Measurements from ENCODE around the gene LYRM1. TPM values are rescaled to one million over a fixed set of nuclear protein-coding genes. Genes with fewer than 3 reads are reported as not detected.
A peak's percentile ranks its signal among the peaks of the same experiment; 100 is the strongest.

LYRM1 gene
- total and polyA plus RNA-seq, 2 experiments from 2014 or later, result 57.3 to 60.0 TPM

DNA sequence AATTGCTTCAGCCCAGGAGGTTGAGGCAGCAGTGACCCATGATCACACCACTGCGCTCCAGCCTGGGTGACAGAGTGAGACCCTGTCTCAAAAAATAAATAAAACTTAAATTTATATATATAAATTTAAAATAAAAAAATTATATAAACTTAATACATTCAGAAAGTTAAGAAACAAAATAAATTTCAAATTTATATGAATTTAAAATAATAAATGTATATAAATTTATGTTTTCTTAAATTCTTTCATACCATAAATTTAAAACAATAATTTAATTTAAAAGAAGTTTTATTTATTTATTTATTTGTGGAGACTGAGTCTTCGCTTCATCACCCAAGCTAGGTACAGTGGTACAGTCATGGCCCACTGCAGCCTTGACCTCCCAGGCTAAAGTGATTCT is 20.2 kb downstream of the LYRM1 start:
- 100% methylated on average over 2 of the region's 2 CpGs for WGBS (ENCODE audit: low lambda C conversion rate, missing lambda C conversion rate)
- no peak for TF ChIP-seq EZH2phosphoT487 (IDR thresholded peaks at IDR 0.05; ENCODE audit: low read depth, severe bottlenecking, unreplicated experiment)
- TF ChIP-seq EZH2 (IDR thresholded peaks at IDR 0.05; ENCODE audit: borderline replicate concordance), result no peak
- no peak for TF ChIP-seq CTCF (IDR thresholded peaks at IDR 0.05; ENCODE audit: poor library complexity)

DNA sequence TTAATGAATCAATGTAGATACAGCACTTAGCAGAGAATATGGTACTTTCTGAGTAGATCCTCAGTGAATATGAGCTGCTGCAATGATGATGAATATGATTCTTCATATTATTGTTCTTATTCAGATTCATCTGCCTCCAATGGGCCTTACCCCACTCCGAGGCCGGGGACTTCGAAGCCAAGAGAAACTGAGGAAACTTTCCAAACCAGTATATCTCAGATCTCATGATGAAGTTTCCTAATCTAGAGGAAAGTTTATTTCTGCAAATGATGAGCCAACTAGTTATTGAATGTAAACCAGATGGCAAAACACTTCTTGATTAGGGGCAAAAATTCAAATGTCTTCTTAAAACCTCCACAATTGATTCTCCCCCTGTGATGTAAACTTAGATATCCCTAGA is 23.3 kb downstream of the LYRM1 start:
- Histone ChIP-seq H3K4me3 (no peak overlapping the region), H3K36me3 (replicated peaks; ENCODE audit: insufficient read depth, low read depth) (no peaks in the 10 kb centered on the region), H3K27ac (no peak overlapping the region), H4K20me1 (ENCODE audit: insufficient read depth, poor library complexity, severe bottlenecking) (no peaks in the 10 kb centered on the region), H3K9me2 (replicated peaks; ENCODE audit: insufficient read depth) (no peaks in the 10 kb centered on the region), H3K4me2 (no peak overlapping the region), H3K79me2 (no peaks in the 10 kb centered on the region), H2AFZ (no peak overlapping the region), H3K9me3 (ENCODE audit: low read depth) (no peaks in the 10 kb centered on the region), H3K4me1 (ENCODE audit: insufficient read depth) (no peaks in the 10 kb centered on the region), H3K27me3 (no peaks in the 10 kb centered on the region)
- 96% methylated on average over 3 of the region's 3 CpGs for WGBS (ENCODE audit: low lambda C conversion rate, missing lambda C conversion rate)
- no peak for DNase-seq (ENCODE audit: low spot score)
- TF ChIP-seq CTCF (IDR thresholded peaks at IDR 0.05; ENCODE audit: poor library complexity), result no peak
- no peak for TF ChIP-seq EZH2 (IDR thresholded peaks at IDR 0.05; ENCODE audit: borderline replicate concordance)
- TF ChIP-seq EZH2phosphoT487 (IDR thresholded peaks at IDR 0.05; ENCODE audit: low read depth, severe bottlenecking, unreplicated experiment), result no peak

More for the DNA sequence above, 20.2 kb downstream of the LYRM1 start:
- Histone ChIP-seq H3K9me3 (ENCODE audit: low read depth) (no peaks in the 10 kb centered on the region), H2AFZ (no peak overlapping the region), H3K27me3 (no peaks in the 10 kb centered on the region), H3K4me1 (ENCODE audit: insufficient read depth) (no peaks in the 10 kb centered on the region), H3K27ac (no peak overlapping the region), H3K4me3 (no peak overlapping the region), H3K9me2 (replicated peaks; ENCODE audit: insufficient read depth) (no peaks in the 10 kb centered on the region), H3K36me3 (replicated peaks; ENCODE audit: insufficient read depth, low read depth) (no peaks in the 10 kb centered on the region), H3K4me2 (no peak overlapping the region), H4K20me1 (ENCODE audit: insufficient read depth, poor library complexity, severe bottlenecking) (no peaks in the 10 kb centered on the region), H3K79me2 (no peaks in the 10 kb centered on the region)
- DNase-seq (ENCODE audit: low spot score), result no peak

- Histone ChIP-seq H3K4me2 (no peak overlapping the region), H4K20me1 (ENCODE audit: insufficient read depth, poor library complexity, severe bottlenecking) (no peaks in the 10 kb centered on the region), H3K4me3 (no peak overlapping the region), H3K79me2 (no peaks in the 10 kb centered on the region), H3K9me2 (replicated peaks; ENCODE audit: insufficient read depth) (no peaks in the 10 kb centered on the region), H2AFZ (no peak overlapping the region), H3K27ac (peak overlapping the region; percentile 58), H3K9me3 (ENCODE audit: low read depth) (no peaks in the 10 kb centered on the region), H3K27me3 (no peaks in the 10 kb centered on the region), H3K4me1 (ENCODE audit: insufficient read depth) (no peaks in the 10 kb centered on the region), H3K36me3 (replicated peaks; ENCODE audit: insufficient read depth, low read depth) (no peaks in the 10 kb centered on the region)
- TF ChIP-seq EZH2phosphoT487 (IDR thresholded peaks at IDR 0.05; ENCODE audit: low read depth, severe bottlenecking, unreplicated experiment) (no peak), CTCF (IDR thresholded peaks at IDR 0.05; ENCODE audit: poor library complexity) (no peak), EZH2 (IDR thresholded peaks at IDR 0.05; ENCODE audit: borderline replicate concordance) (no peak)
- DNase-seq (ENCODE audit: low spot score), result no peak
- 89% methylated on average over 1 of the region's 1 CpG for WGBS (ENCODE audit: low lambda C conversion rate, missing lambda C conversion rate)
Observed at GRCh38 chr16:20925751-20926150, 25.2 kb downstream of the LYRM1 start.

Data from hepatocyte (in vitro differentiated cells).